HG03460 (cell line): ENCODE measurements around the gene CENPC.
"Not testable (repeated sequence)": the region's sequence is repeated elsewhere in the genome, so short reads cannot be mapped to it uniquely, and the experiment has no call there.

Source experiments
- ATAC-seq: cut with Tn5 transposase; IDR thresholded peaks from one replicate; pipeline ENCODE4 v1.9.1; 2021; ENCODE audit not compliant: unreplicated experiment

The CENPC gene

DNA sequence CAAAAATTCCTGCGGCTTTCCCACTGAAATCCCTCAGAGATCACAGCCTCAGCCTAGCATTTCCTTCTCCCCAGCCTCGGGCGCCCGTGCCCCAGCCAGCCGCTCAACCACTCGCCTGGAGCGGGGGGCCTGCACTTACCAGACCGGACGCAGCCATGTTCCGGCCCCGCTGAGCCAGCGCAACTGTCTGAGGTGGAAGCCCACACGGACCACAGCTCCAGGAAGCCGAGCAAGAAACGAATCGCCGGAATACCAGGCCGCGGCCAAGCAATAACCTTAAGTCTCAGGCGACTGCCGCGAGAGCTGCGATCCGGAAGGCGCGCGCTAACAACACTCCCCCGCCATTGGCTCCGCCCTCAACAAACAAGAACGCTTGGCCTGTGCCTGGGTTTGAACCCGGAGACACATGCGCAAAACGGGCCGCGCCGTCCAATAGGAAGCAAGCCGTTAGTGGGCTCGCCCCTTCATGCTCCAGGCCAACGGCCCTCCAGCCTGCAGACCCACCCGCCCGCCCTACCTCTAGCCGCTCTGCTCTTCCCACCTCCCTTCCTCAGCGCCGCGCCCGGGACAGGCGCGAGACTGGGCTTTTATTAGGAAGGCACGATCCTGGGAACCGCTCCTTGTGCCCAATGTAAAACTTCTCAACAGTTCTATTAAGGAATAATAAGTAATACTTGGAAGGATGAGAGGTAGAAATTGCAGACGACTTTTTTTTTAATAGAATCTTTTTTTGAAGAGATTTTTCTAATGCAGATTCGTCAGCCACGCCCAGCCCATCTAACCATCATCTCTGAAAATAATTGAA, at the start of gene CENPC:
Gene CENPC, minus strand, starts transcription at position 305 of the 805 bp plus-strand sequence. Its CDS starts 148 bp downstream, at position 157.
- peak; percentile 93 for ATAC-seq

GRCh38 chr4:67593741-67594175, 48.5 kb upstream of the CENPC start:
- ATAC-seq, result no peak

DNA sequence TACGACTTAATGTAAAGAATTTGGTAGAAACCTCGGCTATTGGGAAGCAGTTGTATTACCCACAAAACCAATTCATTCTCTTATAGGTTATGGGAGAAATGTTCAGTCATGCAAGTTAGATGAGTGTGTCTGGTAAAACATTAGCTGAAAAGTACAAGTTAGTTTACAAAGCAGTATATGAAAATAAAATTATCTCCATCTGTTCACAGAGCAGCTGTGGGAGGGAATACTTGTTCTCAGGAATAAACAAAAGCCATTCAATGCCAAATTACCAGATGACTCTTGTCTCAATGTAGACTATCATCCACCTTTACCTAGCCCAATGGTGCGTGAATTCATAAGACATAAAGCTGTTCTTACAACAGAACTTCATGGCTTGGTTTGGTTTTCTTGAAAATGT, 41.9 kb upstream of the CENPC start:
- ATAC-seq, result no peak

DNA sequence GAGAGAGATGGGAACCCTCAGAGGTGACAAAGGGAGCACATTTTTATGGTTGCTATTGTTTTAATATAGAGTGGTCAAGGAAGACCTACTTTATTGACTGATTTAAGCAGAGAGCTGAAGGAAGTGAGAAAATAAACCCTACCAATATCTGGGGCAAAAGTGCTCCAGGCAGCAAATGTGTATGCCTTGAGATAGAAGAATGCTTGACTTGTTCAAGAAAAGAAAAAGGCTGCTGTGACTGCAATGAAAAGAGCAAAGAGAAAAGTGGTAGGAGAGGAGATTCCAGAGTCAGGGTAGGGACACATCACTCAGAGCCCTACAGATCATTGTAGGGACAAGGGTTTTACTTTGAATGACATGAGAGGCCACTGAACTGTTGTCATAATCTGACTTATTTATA, 39.2 kb upstream of the CENPC start:
- ATAC-seq, result no peak

- ATAC-seq, result no peak
These were observed 36.6 kb upstream of the CENPC start for GRCh38 chr4:67581913-67582312.

DNA sequence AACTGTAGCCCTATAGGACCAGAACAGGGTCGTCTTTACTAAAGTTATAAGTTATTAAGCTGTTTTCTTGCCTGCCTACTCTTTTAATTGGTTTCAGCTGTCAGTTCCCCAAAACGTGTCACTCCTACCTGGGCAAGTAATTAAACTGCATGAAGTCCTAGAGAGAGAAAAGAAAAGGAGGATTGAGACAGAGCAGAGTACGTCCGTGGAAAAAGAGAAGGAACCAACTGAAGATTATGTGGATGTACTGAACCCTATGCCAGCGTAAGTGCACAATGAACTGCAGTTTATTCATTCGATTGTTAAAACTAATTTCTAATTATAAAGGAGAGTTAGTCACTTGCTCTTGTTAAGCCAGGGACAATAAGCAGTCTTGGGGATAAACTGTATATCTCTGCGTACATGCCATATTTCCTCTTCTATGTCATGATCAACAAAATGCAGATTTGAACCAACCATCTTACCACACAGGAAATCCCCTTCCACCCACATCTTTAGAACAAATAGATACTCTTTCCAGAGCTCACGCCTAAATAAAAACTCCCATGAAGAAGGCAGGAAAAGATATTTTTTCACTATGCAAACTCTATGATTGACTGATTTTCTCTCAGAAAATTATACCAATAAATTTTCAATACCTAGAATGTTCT, 36.0 kb upstream of the CENPC start:
- ATAC-seq, result peak; percentile 50

DNA sequence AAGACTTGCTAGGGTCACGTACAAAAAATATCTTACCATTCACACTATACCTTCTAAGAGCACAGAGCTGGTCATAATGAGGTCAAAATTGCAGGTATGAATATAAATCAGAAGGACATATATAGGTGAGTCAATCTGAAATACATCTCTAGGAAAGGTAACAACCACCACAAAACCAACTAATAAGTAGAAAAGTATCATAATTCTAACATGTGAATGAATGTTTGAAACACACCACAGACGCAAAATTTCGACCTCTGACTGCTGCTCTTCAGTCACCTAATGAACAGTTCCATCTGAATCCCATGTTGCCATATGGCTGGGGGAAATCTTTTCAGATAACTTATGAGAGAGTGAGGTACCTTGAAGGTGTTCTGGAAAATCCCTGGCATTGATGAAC, 35.3 kb upstream of the CENPC start:
- ATAC-seq, result no peak

- peak; percentile 46 for ATAC-seq
These were observed 31.2 kb upstream of the CENPC start for GRCh38 chr4:67576538-67576937.

DNA sequence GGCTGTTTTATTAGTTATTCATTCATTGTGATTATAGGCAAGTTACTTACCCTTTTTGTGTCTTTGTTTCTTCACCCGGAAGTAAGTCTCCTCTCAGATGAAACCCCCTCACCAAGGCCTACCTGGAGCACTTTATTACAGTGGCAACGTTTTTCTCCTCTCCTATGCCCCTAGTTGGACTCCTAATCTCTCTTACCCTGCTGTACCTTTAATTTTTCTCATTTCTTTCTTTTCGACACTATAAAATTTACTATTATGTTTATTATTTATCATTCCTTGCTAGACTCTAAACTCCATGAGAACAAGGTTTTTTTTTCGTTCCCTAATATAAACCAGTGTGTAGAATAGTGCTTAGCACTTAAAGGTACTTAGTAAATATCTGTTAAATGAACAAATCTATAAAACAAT, 30.8 kb upstream of the CENPC start:
- ATAC-seq, result no peak

GRCh38 chr4:67575232-67576058, 30.1 kb upstream of the CENPC start:
- peak; percentile 92 for ATAC-seq

DNA sequence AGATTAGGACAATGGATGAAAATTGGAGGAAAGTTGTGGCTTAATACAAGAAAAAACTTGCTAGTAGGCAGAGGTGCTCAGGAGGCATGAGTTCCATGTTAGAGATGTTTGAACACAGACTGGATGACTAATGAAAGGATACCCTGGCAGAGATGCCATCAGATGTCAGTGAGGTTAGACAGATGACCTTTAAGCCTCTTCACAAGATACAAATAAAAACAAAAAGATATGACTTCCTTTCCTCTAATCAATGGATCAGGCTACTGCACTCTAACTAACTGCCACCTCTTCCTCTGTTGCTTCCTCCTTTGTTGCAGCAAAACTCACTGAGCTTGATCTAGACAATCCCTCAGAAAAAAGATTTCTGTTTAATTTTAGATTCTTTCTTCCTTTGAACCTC, 27.9 kb upstream of the CENPC start:
- no peak for ATAC-seq

DNA sequence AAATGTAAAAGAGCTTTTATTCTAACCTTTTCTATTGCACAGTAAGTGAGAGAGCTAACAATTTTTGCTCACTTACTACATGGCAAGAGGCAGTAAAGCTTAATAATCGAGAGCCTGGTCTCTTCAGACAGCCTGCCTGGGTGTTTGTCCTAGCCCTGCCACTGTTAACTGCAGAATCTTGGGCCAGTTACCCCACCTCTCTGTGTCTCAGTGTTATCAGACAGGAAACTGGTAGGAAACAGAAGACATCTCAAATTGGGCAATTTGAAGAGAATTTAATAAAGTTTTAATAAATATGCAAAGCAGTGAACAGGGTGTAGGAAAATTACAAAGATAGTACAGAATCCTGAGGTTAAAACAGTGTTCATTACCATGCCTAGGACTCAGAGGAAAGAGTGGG, 26.7 kb upstream of the CENPC start:
- no peak for ATAC-seq

DNA sequence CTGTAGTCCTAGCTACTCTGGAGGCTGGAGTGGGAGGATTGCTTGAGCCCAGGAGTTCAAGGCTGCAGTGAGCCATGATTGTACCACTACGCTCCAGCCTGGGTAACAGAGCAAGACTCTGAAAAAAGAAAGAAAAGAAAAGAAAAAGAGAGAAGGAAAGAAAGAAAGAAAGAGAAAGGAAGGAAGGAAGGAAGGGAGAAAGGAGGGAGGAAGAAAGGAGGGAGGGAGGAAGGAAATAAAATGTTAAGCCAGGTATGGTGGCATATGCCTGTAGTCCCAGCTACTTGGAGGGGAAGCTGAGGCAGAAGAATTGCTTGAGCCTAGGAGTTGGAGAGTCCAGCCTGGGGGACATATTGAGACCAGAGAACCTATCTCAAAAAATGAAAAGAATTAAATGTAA, 25.2 kb upstream of the CENPC start:
- no peak for ATAC-seq

GRCh38 chr4:67568820-67569219, 23.5 kb upstream of the CENPC start:
- no peak for ATAC-seq

- ATAC-seq, result no peak
These were observed 21.0 kb upstream of the CENPC start for GRCh38 chr4:67566335-67566734.

DNA sequence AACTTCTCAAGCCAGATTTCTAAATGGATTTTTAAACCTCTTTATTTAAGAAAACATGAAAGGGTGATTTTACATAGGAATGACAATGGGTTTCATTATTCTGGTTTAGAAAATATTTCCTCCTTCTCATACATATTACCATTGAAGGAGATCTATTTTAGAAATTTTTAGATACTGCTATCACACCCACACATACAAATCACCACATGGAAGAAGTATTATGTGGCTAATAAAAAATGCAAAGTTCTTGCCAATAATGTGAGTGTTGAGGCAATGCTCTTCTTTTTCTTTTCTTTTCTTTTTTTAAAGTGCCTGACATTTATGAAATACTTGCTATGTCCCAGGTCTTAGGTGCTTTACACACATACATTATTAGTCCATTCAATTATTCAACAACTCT, 20.0 kb upstream of the CENPC start:
- no peak for ATAC-seq

DNA sequence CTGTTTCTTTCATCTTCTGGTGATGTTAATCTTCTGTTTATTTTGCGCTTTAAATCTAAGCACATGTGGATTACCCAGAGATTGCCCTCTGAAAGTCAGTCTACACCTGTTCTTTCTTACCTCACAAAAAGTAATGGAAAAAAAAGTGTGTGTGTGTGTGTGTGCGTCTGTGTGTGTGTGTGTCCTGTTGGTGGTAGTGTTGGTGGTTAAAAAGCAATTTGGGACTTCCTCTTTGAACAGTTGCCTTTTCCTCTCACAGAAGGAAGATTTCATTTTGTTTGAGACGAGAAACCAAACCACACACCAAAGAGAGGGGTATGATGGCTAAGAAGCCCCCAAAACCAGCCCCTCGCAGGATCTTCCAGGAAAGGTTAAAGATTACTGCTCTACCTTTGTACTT, 13.2 kb upstream of the CENPC start, which contains the start of gene STAP1:
Gene STAP1, plus strand, starts transcription at position 235 of the 400 bp plus-strand sequence. Its CDS starts 83 bp downstream, at position 318.
- peak; percentile 78 for ATAC-seq

GRCh38 chr4:67556436-67556835, 11.1 kb upstream of the CENPC start:
- ATAC-seq, result no peak

GRCh38 chr4:67555447-67555846, 10.1 kb upstream of the CENPC start:
- no peak for ATAC-seq

DNA sequence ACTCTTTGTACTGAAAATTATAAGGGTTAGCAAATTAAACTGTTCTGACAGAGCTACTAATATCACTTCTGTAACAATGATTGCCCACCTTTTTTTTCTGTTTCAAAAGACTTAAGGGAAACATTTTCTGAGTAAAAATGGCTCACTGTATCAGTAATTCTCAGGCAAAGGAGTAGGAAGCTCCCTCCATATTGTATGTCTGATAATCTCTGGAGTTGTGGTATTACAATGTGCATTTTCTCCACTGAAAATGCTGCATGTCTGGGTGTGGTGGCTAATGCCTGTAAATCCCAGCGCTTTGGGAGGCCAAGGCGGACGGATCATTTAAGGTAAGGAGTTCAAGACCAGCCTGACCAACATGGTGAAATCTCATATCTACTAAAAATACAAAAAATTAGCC, 8.8 kb upstream of the CENPC start:
- no peak for ATAC-seq

GRCh38 chr4:67552146-67552792, 7.0 kb upstream of the CENPC start:
- not testable (repeated sequence) for ATAC-seq
